22Rv1 (cell line): ENCODE results near the gene ZPBP.

Experiments
- H3K27ac ChIP-seq: fragments of 450-650 bp; 2 replicates; pipeline ENCODE4 v1.5.1; 2017
- ZFX ChIP-seq: fragments of 450-650 bp; IDR thresholded peaks from 2 replicates; pipeline ENCODE4 v1.6.1; 2017; ENCODE audit warnings: antibody characterized with exemption, borderline replicate concordance
- TF ChIP-seq, protein P1 (sequence below): fragments of 450-650 bp; IDR thresholded peaks from 2 replicates; pipeline ENCODE4 v1.5.1; 2017; ENCODE audit warnings: mild to moderate bottlenecking

Gene ZPBP

DNA sequence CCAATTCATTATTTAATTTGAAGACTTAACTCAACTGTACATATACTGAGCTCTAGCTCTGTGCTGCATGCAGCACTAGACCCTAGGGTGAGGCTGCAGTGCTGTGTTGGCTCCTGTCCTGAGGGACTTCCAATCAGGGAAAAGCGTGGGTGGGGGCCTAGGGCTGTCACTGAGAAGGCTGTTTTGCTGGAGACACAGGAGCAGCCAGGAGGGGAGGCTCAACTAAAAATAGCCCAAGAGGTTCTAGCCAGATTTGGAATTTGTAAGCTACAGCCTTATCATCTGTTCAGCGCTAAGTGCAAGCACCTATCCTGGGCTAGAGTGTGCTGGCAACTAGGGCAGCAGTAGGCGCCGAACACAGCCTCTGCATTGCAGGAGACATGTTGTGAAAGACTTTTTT, 198.5 kb downstream of the ZPBP start:
- no peak overlapping the region for H3K27ac ChIP-seq
- TF ChIP-seq, protein P1, sequence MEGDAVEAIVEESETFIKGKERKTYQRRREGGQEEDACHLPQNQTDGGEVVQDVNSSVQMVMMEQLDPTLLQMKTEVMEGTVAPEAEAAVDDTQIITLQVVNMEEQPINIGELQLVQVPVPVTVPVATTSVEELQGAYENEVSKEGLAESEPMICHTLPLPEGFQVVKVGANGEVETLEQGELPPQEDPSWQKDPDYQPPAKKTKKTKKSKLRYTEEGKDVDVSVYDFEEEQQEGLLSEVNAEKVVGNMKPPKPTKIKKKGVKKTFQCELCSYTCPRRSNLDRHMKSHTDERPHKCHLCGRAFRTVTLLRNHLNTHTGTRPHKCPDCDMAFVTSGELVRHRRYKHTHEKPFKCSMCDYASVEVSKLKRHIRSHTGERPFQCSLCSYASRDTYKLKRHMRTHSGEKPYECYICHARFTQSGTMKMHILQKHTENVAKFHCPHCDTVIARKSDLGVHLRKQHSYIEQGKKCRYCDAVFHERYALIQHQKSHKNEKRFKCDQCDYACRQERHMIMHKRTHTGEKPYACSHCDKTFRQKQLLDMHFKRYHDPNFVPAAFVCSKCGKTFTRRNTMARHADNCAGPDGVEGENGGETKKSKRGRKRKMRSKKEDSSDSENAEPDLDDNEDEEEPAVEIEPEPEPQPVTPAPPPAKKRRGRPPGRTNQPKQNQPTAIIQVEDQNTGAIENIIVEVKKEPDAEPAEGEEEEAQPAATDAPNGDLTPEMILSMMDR: no peak
- TF ChIP-seq ZFX: no peak

DNA sequence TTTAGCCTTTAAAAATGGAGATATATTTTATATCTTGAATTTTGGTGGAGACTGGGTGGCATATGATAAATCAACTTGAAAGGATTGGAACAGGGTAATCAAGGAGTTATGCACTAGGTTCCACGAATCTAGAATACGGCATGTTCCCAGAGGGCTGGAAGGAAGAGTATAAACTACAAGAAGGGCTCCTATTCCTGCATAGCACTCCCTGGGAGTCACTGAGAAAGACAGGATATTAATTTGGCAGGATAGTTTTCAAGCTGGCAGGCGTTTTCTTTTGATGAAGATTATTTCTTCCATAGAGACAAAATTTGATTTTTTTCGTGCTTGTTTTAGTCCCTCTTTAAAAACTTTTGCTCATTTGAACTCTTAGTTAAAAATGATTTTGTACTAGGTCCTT, 199.9 kb downstream of the ZPBP start:
- H3K27ac ChIP-seq: no peak overlapping the region
- TF ChIP-seq ZFX: no peak
- TF ChIP-seq, protein P1: no peak

- no peak overlapping the region for H3K27ac ChIP-seq
- TF ChIP-seq ZFX: no peak
- TF ChIP-seq, protein P1: no peak
Observed at GRCh38 chr7:49892481-49892880, 200.6 kb downstream of the ZPBP start.
